Neural progenitor cell (in vitro differentiated cells): Measurements from ENCODE around the gene CFAP54. TPM values are rescaled to one million over a fixed set of nuclear protein-coding genes. Genes with fewer than 3 reads are reported as not detected.

ENCODE experiments used
- DNase-seq: peaks from one replicate; pipeline ENCODE4 v3.0.0-alpha.2; 2016; ENCODE audit warnings: low spot score
- H2AFZ ChIP-seq: fragments of 200-600 bp; sonication (generic); replicated peaks from 2 replicates; pipeline ENCODE4 v1.6.1; 2016; ENCODE audit warnings: antibody characterized with exemption
- H3F3A ChIP-seq: fragments of 200-600 bp; sonication (generic); 2 replicates; pipeline ENCODE4 v1.6.1; 2016; ENCODE audit warnings: antibody characterized with exemption, low read depth
- H3K27ac ChIP-seq: fragments of 200-600 bp; sonication (generic); 2 replicates; pipeline ENCODE4 v1.5.1; 2016; ENCODE audit warnings: mild to moderate bottlenecking
- H3K27me3 ChIP-seq: fragments of 200-600 bp; sonication (generic); 2 replicates; pipeline ENCODE4 v1.6.1; 2016; ENCODE audit warnings: mild to moderate bottlenecking, moderate library complexity
- H3K36me3 ChIP-seq: fragments of 200-600 bp; sonication (generic); 2 replicates; pipeline ENCODE4 v1.5.1; 2016
- H3K4me1 ChIP-seq: fragments of 200-600 bp; sonication (generic); 2 replicates; pipeline ENCODE4 v1.6.1; 2016; ENCODE audit warnings: mixed run types
- H3K4me2 ChIP-seq: fragments of 200-600 bp; sonication (generic); 2 replicates; pipeline ENCODE4 v1.6.1; 2016
- H3K4me3 ChIP-seq: fragments of 200-600 bp; sonication (generic); 2 replicates; pipeline ENCODE4 v1.5.1; 2016
- H3K79me2 ChIP-seq: fragments of 200-600 bp; sonication (generic); 2 replicates; pipeline ENCODE4 v1.6.1; 2016; ENCODE audit warnings: low read depth
- H3K9ac ChIP-seq: fragments of 200-600 bp; sonication (generic); 2 replicates; pipeline ENCODE4 v1.6.1; 2016
- H3K9me3 ChIP-seq: fragments of 200-600 bp; sonication (generic); 2 replicates; pipeline ENCODE4 v1.5.1; 2016; ENCODE audit warnings: low read depth
- H4K20me1 ChIP-seq: fragments of 200-600 bp; sonication (generic); 2 replicates; pipeline ENCODE4 v1.6.1; 2016; ENCODE audit warnings: low read depth
- H3K27ac Mint-ChIP-seq: 3 replicates; pipeline ENCODE4 v1.8.0; 2021; ENCODE audit warnings: mixed read lengths
- H3K27me3 Mint-ChIP-seq: 2 replicates; pipeline ENCODE4 v1.8.0; 2022; ENCODE audit warnings: low read depth, mild to moderate bottlenecking, inconsistent platforms, moderate library complexity, mixed read lengths; ENCODE audit not compliant: insufficient read depth
- H3K36me3 Mint-ChIP-seq: 3 replicates; pipeline ENCODE4 v1.8.0; 2021; ENCODE audit warnings: mixed read lengths
- H3K4me1 Mint-ChIP-seq: 3 replicates; pipeline ENCODE4 v1.8.0; 2021; ENCODE audit warnings: mixed read lengths
- H3K4me3 Mint-ChIP-seq: 3 replicates; pipeline ENCODE4 v1.8.0; 2021; ENCODE audit warnings: mild to moderate bottlenecking, moderate library complexity, mixed read lengths
- H3K9me3 Mint-ChIP-seq: 3 replicates; pipeline ENCODE4 v1.8.0; 2020; ENCODE audit warnings: mixed read lengths
- CTCF ChIP-seq: fragments of 200-600 bp; sonication (generic); IDR thresholded peaks from 2 replicates; pipeline ENCODE4 v1.5.1; 2017; ENCODE audit warnings: antibody characterized with exemption, mild to moderate bottlenecking
- EZH2 ChIP-seq: fragments of 200-600 bp; sonication (generic); IDR thresholded peaks from 2 replicates; pipeline ENCODE4 v1.6.1; 2017; ENCODE audit warnings: antibody characterized with exemption, mild to moderate bottlenecking, moderate library complexity
- EZH2phosphoT487 ChIP-seq: fragments of 200-600 bp; sonication (generic); IDR thresholded peaks from 2 replicates; pipeline ENCODE4 v1.6.1; 2017; ENCODE audit warnings: antibody characterized with exemption
- total RNA-seq: library from RNA; depleted of rRNA; stranded (reverse); fragments of >200 nt; gene quantifications from 2 replicates; pipeline ENCODE4 v1.2.3, GENCODE V29; 2015; ENCODE audit warnings: low replicate concordance

The CFAP54 gene
- total RNA-seq, 1 donor from 2014 or later, result 4.2 TPM

- Histone ChIP-seq H3F3A (no peaks in the 10 kb centered on the region), H3K9ac (no peak overlapping the region), H2AFZ (no peak overlapping the region), H3K27me3 (no peaks in the 10 kb centered on the region), H3K27ac (no peak overlapping the region), H3K4me2 (no peak overlapping the region), H3K79me2 (no peaks in the 10 kb centered on the region), H3K4me1 (no peaks in the 10 kb centered on the region), H4K20me1 (no peaks in the 10 kb centered on the region), H3K36me3 (no peaks in the 10 kb centered on the region), H3K4me3 (no peak overlapping the region), H3K9me3 (no peaks in the 10 kb centered on the region)
- H3K9me3 Mint-ChIP-seq, result peaks cover 8% of the 10 kb centered on the region
- no peaks in the 10 kb centered on the region for H3K36me3 Mint-ChIP-seq
- DNase-seq, result no peak
- peaks cover 2% of the 10 kb centered on the region for H3K27me3 Mint-ChIP-seq
- no peak overlapping the region for H3K4me3 Mint-ChIP-seq
- TF ChIP-seq CTCF (no peak), EZH2phosphoT487 (no peak), EZH2 (no peak)
- peaks cover 6% of the 10 kb centered on the region for H3K4me1 Mint-ChIP-seq
- no peak overlapping the region for H3K27ac Mint-ChIP-seq
Measured at GRCh38 chr12:96473394-96474093, 15.8 kb upstream of the CFAP54 start.

- Histone ChIP-seq H3K4me1 (no peaks in the 10 kb centered on the region), H3K36me3 (no peaks in the 10 kb centered on the region), H3K9me3 (no peaks in the 10 kb centered on the region), H4K20me1 (no peaks in the 10 kb centered on the region), H3K4me2 (no peak overlapping the region), H3K27me3 (no peaks in the 10 kb centered on the region), H3K79me2 (no peaks in the 10 kb centered on the region), H3K27ac (no peak overlapping the region), H2AFZ (no peak overlapping the region), H3F3A (no peaks in the 10 kb centered on the region), H3K4me3 (no peak overlapping the region), H3K9ac (no peak overlapping the region)
- H3K4me3 Mint-ChIP-seq, result no peak overlapping the region
- no peak for DNase-seq
- H3K4me1 Mint-ChIP-seq, result peaks cover 6% of the 10 kb centered on the region
- no peak overlapping the region for H3K27ac Mint-ChIP-seq
- H3K36me3 Mint-ChIP-seq, result no peaks in the 10 kb centered on the region
- H3K9me3 Mint-ChIP-seq, result peaks cover 5% of the 10 kb centered on the region
- peaks cover 2% of the 10 kb centered on the region for H3K27me3 Mint-ChIP-seq
- TF ChIP-seq EZH2phosphoT487 (no peak), CTCF (no peak), EZH2 (no peak)
Measured at GRCh38 chr12:96474206-96474605, 15.2 kb upstream of the CFAP54 start.

- Histone ChIP-seq H2AFZ (no peak overlapping the region), H3F3A (no peaks in the 10 kb centered on the region), H3K36me3 (no peaks in the 10 kb centered on the region), H3K79me2 (no peaks in the 10 kb centered on the region), H3K4me1 (no peaks in the 10 kb centered on the region), H3K4me3 (no peak overlapping the region), H3K9ac (no peak overlapping the region), H3K27ac (no peak overlapping the region), H3K4me2 (no peak overlapping the region), H3K27me3 (no peaks in the 10 kb centered on the region), H3K9me3 (no peaks in the 10 kb centered on the region), H4K20me1 (no peaks in the 10 kb centered on the region)
- Mint-ChIP-seq H3K4me3 (no peak overlapping the region), H3K27ac (no peak overlapping the region), H3K4me1 (no peaks in the 10 kb centered on the region), H3K27me3 (peaks cover 2% of the 10 kb centered on the region), H3K9me3 (peaks cover 2% of the 10 kb centered on the region), H3K36me3 (no peaks in the 10 kb centered on the region)
- no peak for DNase-seq
- no peak for TF ChIP-seq EZH2phosphoT487
Measured at GRCh38 chr12:96478011-96478410, 11.4 kb upstream of the CFAP54 start.

GRCh38 chr12:96482086-96482485 lies 7.3 kb upstream of the CFAP54 start:
- peaks cover 2% of the 10 kb centered on the region for H3K4me1 Mint-ChIP-seq
- H3F3A ChIP-seq, result no peaks in the 10 kb centered on the region
- H2AFZ ChIP-seq, result no peak overlapping the region
- no peak for DNase-seq
- H3K9me3 ChIP-seq, result no peaks in the 10 kb centered on the region
- no peaks in the 10 kb centered on the region for H3K27me3 Mint-ChIP-seq
- H3K79me2 ChIP-seq, result no peaks in the 10 kb centered on the region
- TF ChIP-seq EZH2, result no peak
- TF ChIP-seq CTCF, result no peak
- no peak for TF ChIP-seq EZH2phosphoT487
- peaks cover 2% of the 10 kb centered on the region for H3K9me3 Mint-ChIP-seq
- H3K4me3 ChIP-seq, result no peak overlapping the region
- no peak overlapping the region for H3K4me3 Mint-ChIP-seq
- no peak overlapping the region for H3K9ac ChIP-seq
- H3K4me1 ChIP-seq, result no peaks in the 10 kb centered on the region
- no peaks in the 10 kb centered on the region for H3K36me3 ChIP-seq
- no peak overlapping the region for H3K4me2 ChIP-seq
- H3K27ac ChIP-seq, result no peak overlapping the region
- no peaks in the 10 kb centered on the region for H3K27me3 ChIP-seq
- H4K20me1 ChIP-seq, result no peaks in the 10 kb centered on the region
- H3K27ac Mint-ChIP-seq, result no peak overlapping the region
- no peaks in the 10 kb centered on the region for H3K36me3 Mint-ChIP-seq
